ENCODE measurements around the gene ITIH1. TPM values are rescaled to one million over a fixed set of nuclear protein-coding genes. Genes with fewer than 3 reads are reported as not detected.

Gene ITIH1
- total and polyA plus RNA-seq, 5 donors from 2014 or later, result not detected

GRCh38 chr3:52782412-52783210 is 5.2 kb downstream of the ITIH1 start:
- no peak overlapping the region for H3K27ac ChIP-seq (ENCODE audit: insufficient read depth, low read length, poor library complexity, severe bottlenecking)
- ATAC-seq (ENCODE audit: low read depth in 2 of 2) (no peak), DNase-seq (no peak)
- no peaks in the 10 kb centered on the region for H3K4me1 ChIP-seq (ENCODE audit: control insufficient read depth, insufficient read depth, low read length, poor library complexity, severe bottlenecking)
- peaks cover 15% of the 10 kb centered on the region for H3K27me3 Mint-ChIP-seq
- no peaks in the 10 kb centered on the region for H3K9me3 Mint-ChIP-seq
- H3K27me3 ChIP-seq (ENCODE audit: control insufficient read depth, insufficient read depth, low read length), result peaks cover 4% of the 10 kb centered on the region
- no peak overlapping the region for H3K4me3 Mint-ChIP-seq
- no peaks in the 10 kb centered on the region for H3K9me3 ChIP-seq (ENCODE audit: control insufficient read depth in 2 of 2, low read length in 2 of 2)
- H3K4me3 ChIP-seq (ENCODE audit: low read depth, low read length), result no peak overlapping the region
- H3K36me3 ChIP-seq (ENCODE audit: control insufficient read depth, insufficient read depth, low read length), result no peaks in the 10 kb centered on the region
- H3K4me1 Mint-ChIP-seq, result no peaks in the 10 kb centered on the region
- H3K36me3 Mint-ChIP-seq, result no peaks in the 10 kb centered on the region
- H3K27ac Mint-ChIP-seq, result no peak overlapping the region

- Mint-ChIP-seq H3K9me3 (no peaks in the 10 kb centered on the region), H3K4me1 (no peaks in the 10 kb centered on the region), H3K4me3 (no peak overlapping the region), H3K27me3 (peaks cover 15% of the 10 kb centered on the region), H3K27ac (no peak overlapping the region), H3K36me3 (no peaks in the 10 kb centered on the region)
- DNase-seq, result no peak
- no peaks in the 10 kb centered on the region for H3K9me3 ChIP-seq (ENCODE audit: control insufficient read depth in 2 of 2, low read length in 2 of 2)
- no peaks in the 10 kb centered on the region for H3K4me1 ChIP-seq (ENCODE audit: control insufficient read depth, insufficient read depth, low read length, poor library complexity, severe bottlenecking)
- no peak for ATAC-seq (ENCODE audit: low read depth in 2 of 2)
- no peak overlapping the region for H3K27ac ChIP-seq (ENCODE audit: insufficient read depth, low read length, poor library complexity, severe bottlenecking)
- no peak overlapping the region for H3K4me3 ChIP-seq (ENCODE audit: low read depth, low read length)
- H3K27me3 ChIP-seq (ENCODE audit: control insufficient read depth, insufficient read depth, low read length), result peaks cover 4% of the 10 kb centered on the region
- no peaks in the 10 kb centered on the region for H3K36me3 ChIP-seq (ENCODE audit: control insufficient read depth, insufficient read depth, low read length)
Observed at GRCh38 chr3:52783211-52783555, 5.8 kb downstream of the ITIH1 start.

- Histone ChIP-seq H3K36me3 (ENCODE audit: control insufficient read depth, insufficient read depth, low read length) (no peaks in the 10 kb centered on the region), H3K9me3 (ENCODE audit: control insufficient read depth in 2 of 2, low read length in 2 of 2) (no peaks in the 10 kb centered on the region), H3K27me3 (ENCODE audit: control insufficient read depth, insufficient read depth, low read length) (peaks cover 4% of the 10 kb centered on the region), H3K4me1 (ENCODE audit: control insufficient read depth, insufficient read depth, low read length, poor library complexity, severe bottlenecking) (no peaks in the 10 kb centered on the region), H3K27ac (ENCODE audit: insufficient read depth, low read length, poor library complexity, severe bottlenecking) (no peak overlapping the region), H3K4me3 (ENCODE audit: low read depth, low read length) (no peak overlapping the region)
- no peak overlapping the region for H3K4me3 Mint-ChIP-seq
- no peaks in the 10 kb centered on the region for H3K36me3 Mint-ChIP-seq
- no peak overlapping the region for H3K27ac Mint-ChIP-seq
- no peaks in the 10 kb centered on the region for H3K4me1 Mint-ChIP-seq
- ATAC-seq (ENCODE audit: low read depth in 2 of 2), result no peak
- peaks cover 10% of the 10 kb centered on the region for H3K27me3 Mint-ChIP-seq
- H3K9me3 Mint-ChIP-seq, result no peaks in the 10 kb centered on the region
- DNase-seq, result no peak
Observed at GRCh38 chr3:52784021-52784621, 6.7 kb downstream of the ITIH1 start.

GRCh38 chr3:52784931-52785590 is 7.7 kb downstream of the ITIH1 start:
- Histone ChIP-seq H3K27me3 (ENCODE audit: control insufficient read depth, insufficient read depth, low read length) (peaks cover 4% of the 10 kb centered on the region), H3K4me1 (ENCODE audit: control insufficient read depth, insufficient read depth, low read length, poor library complexity, severe bottlenecking) (no peaks in the 10 kb centered on the region), H3K27ac (ENCODE audit: insufficient read depth, low read length, poor library complexity, severe bottlenecking) (no peak overlapping the region), H3K4me3 (ENCODE audit: low read depth, low read length) (no peak overlapping the region), H3K36me3 (ENCODE audit: control insufficient read depth, insufficient read depth, low read length) (no peaks in the 10 kb centered on the region), H3K9me3 (ENCODE audit: control insufficient read depth in 2 of 2, low read length in 2 of 2) (no peaks in the 10 kb centered on the region)
- no peak for DNase-seq
- H3K27me3 Mint-ChIP-seq, result peaks cover 5% of the 10 kb centered on the region
- no peaks in the 10 kb centered on the region for H3K4me1 Mint-ChIP-seq
- no peak for ATAC-seq (ENCODE audit: low read depth in 2 of 2)
- no peak overlapping the region for H3K4me3 Mint-ChIP-seq
- H3K27ac Mint-ChIP-seq, result peak overlapping the region in 1 of 3 donors; percentile 71
- no peaks in the 10 kb centered on the region for H3K9me3 Mint-ChIP-seq
- H3K36me3 Mint-ChIP-seq, result no peaks in the 10 kb centered on the region

GRCh38 chr3:52786330-52787215 is 9.2 kb downstream of the ITIH1 start:
- Histone ChIP-seq H3K27ac (ENCODE audit: insufficient read depth, low read length, poor library complexity, severe bottlenecking) (no peak overlapping the region), H3K4me3 (ENCODE audit: low read depth, low read length) (no peak overlapping the region), H3K36me3 (ENCODE audit: control insufficient read depth, insufficient read depth, low read length) (no peaks in the 10 kb centered on the region), H3K27me3 (ENCODE audit: control insufficient read depth, insufficient read depth, low read length) (peaks cover 4% of the 10 kb centered on the region), H3K9me3 (ENCODE audit: control insufficient read depth in 2 of 2, low read length in 2 of 2) (no peaks in the 10 kb centered on the region), H3K4me1 (ENCODE audit: control insufficient read depth, insufficient read depth, low read length, poor library complexity, severe bottlenecking) (no peaks in the 10 kb centered on the region)
- DNase-seq, result no peak
- Mint-ChIP-seq H3K4me3 (no peak overlapping the region), H3K9me3 (no peaks in the 10 kb centered on the region), H3K36me3 (no peaks in the 10 kb centered on the region), H3K4me1 (no peaks in the 10 kb centered on the region), H3K27me3 (peaks cover 5% of the 10 kb centered on the region), H3K27ac (peak overlapping the region in 1 of 3 donors; percentile 46)
- ATAC-seq (ENCODE audit: low read depth in 2 of 2), result no peak

- Mint-ChIP-seq H3K4me3 (no peak overlapping the region), H3K4me1 (no peaks in the 10 kb centered on the region), H3K27ac (peak overlapping the region in 1 of 3 donors; percentile 46), H3K27me3 (peaks cover 4% of the 10 kb centered on the region), H3K36me3 (no peaks in the 10 kb centered on the region), H3K9me3 (no peaks in the 10 kb centered on the region)
- H3K4me3 ChIP-seq (ENCODE audit: low read depth, low read length), result no peak overlapping the region
- H3K9me3 ChIP-seq (ENCODE audit: control insufficient read depth in 2 of 2, low read length in 2 of 2), result no peaks in the 10 kb centered on the region
- DNase-seq, result no peak
- no peaks in the 10 kb centered on the region for H3K27me3 ChIP-seq (ENCODE audit: control insufficient read depth, insufficient read depth, low read length)
- H3K27ac ChIP-seq (ENCODE audit: insufficient read depth, low read length, poor library complexity, severe bottlenecking), result no peak overlapping the region
- H3K36me3 ChIP-seq (ENCODE audit: control insufficient read depth, insufficient read depth, low read length), result no peaks in the 10 kb centered on the region
- H3K4me1 ChIP-seq (ENCODE audit: control insufficient read depth, insufficient read depth, low read length, poor library complexity, severe bottlenecking), result no peaks in the 10 kb centered on the region
- ATAC-seq (ENCODE audit: low read depth in 2 of 2), result no peak
Observed at GRCh38 chr3:52787246-52787645, 9.8 kb downstream of the ITIH1 start.

GRCh38 chr3:52787672-52788625 is 10.6 kb downstream of the ITIH1 start:
- H3K27ac ChIP-seq (ENCODE audit: insufficient read depth, low read length, poor library complexity, severe bottlenecking), result no peak overlapping the region
- Mint-ChIP-seq H3K27ac (peak overlapping the region in 1 of 3 donors; percentile 17), H3K36me3 (no peaks in the 10 kb centered on the region), H3K4me3 (no peak overlapping the region), H3K4me1 (no peaks in the 10 kb centered on the region), H3K9me3 (no peaks in the 10 kb centered on the region), H3K27me3 (no peaks in the 10 kb centered on the region)
- no peaks in the 10 kb centered on the region for H3K4me1 ChIP-seq (ENCODE audit: control insufficient read depth, insufficient read depth, low read length, poor library complexity, severe bottlenecking)
- no peaks in the 10 kb centered on the region for H3K9me3 ChIP-seq (ENCODE audit: control insufficient read depth in 2 of 2, low read length in 2 of 2)
- DNase-seq (no peak), ATAC-seq (ENCODE audit: low read depth in 2 of 2) (no peak)
- H3K36me3 ChIP-seq (ENCODE audit: control insufficient read depth, insufficient read depth, low read length), result no peaks in the 10 kb centered on the region
- no peaks in the 10 kb centered on the region for H3K27me3 ChIP-seq (ENCODE audit: control insufficient read depth, insufficient read depth, low read length)
- no peak overlapping the region for H3K4me3 ChIP-seq (ENCODE audit: low read depth, low read length)

Data from CD4-positive, CD25-positive, alpha-beta regulatory T cell (primary cell).